GM19455 (cell line): ENCODE results near the gene INSRR.

Experiments used
- ATAC-seq: cut with Tn5 transposase; IDR thresholded peaks from one replicate; pipeline ENCODE4 v1.9.1; 2021; ENCODE audit not compliant: unreplicated experiment

Gene INSRR

DNA sequence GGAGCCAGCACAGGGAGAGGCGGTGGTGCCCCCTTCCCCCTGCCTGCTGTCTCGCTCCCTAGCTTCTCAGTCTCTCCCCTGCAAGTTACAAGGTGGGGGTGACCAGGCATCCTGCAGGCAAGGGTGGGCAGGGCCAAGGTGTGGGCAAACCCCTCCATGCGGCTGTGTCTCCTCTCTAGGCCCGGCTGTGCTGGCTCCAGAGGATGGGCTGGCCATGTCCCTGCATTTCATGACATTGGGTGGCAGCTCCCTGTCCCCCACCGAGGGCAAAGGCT is 16.4 kb upstream of the INSRR start:
- ATAC-seq = no peak

DNA sequence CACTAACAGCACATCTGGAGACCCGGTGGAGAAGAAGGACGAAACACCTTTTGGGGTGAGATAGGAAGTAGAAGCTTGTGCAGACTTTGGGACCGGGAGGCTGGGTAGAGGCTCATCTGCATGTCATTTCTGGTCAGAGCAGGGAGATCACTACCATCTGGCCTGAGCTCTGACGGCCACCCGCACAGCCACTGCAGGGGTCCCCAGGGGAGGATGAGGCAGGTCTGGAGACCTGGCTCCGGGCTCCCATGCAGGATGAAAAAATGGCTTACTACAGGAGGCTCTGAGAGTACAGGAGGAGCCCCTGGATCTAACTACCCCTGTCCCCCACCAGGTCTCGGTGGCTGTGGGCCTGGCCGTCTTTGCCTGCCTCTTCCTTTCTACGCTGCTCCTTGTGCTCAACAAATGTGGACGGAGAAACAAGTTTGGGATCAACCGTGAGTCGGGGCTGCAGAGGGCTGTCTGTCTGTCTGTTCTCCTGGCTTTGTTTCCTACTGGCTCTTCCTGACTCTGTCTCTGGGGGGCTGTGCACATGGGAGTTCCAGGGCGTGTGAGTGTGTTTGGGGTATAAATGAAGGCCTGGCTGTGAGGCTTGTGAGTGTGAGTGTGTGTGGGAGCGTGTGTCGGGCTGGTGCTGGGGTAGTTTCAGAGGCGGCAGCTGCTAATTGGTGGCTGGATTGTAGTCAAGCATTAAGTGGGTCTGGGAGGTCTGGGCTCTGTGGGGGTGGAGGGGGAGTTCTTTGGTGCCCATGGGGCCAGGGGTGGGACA is 15.8 kb upstream of the INSRR start:
- no peak for ATAC-seq

DNA sequence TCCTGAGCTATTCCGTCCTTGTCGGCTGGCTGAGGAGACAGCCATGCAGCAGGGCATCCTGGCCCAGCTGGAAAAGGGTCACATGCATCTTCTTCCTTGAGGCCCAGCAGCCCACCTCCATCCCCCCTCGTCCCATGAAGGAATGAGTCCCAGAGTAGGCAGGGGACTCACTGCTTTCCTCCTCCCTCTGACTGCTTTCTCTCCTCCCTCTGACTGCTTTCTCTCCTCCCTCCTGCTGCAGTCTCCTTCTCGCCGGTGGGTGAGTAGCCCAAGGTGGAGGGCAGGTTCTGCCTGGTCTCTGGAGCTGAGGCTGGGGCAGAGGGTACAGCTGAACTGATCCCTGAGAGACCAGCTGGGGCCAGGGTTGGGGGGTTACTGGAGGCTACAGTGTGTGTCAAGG is 15.2 kb upstream of the INSRR start:
- ATAC-seq = no peak

DNA sequence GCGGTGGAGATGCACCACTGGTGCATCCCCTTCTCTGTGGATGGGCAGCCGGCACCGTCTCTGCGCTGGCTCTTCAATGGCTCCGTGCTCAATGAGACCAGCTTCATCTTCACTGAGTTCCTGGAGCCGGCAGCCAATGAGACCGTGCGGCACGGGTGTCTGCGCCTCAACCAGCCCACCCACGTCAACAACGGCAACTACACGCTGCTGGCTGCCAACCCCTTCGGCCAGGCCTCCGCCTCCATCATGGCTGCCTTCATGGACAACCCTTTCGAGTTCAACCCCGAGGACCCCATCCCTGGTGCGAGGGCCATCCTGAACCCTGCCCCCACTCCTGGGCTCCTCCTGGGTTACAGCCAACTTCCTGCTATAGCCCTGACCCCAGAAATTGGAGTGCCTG is 14.7 kb upstream of the INSRR start:
- ATAC-seq = no peak

DNA sequence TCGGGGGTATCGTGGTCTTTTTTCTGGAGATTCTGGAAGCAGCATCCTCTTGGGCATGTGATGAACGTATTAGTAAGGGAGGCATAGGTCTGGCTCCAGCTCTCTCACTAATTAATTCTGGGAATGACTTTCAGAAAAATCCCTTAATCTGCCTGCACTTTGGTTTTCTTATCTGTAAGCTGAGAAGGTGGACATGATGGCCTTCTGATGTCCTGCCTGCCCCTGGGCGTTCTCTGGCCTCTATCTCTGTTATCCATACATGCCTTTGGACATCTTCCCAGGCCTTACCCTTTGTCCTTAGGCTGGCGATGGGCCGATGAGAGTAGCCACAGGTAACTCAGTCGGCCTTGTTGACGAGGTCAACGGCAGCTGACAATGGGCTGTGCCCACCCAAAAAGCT is 10.5 kb upstream of the INSRR start:
- ATAC-seq = no peak

DNA sequence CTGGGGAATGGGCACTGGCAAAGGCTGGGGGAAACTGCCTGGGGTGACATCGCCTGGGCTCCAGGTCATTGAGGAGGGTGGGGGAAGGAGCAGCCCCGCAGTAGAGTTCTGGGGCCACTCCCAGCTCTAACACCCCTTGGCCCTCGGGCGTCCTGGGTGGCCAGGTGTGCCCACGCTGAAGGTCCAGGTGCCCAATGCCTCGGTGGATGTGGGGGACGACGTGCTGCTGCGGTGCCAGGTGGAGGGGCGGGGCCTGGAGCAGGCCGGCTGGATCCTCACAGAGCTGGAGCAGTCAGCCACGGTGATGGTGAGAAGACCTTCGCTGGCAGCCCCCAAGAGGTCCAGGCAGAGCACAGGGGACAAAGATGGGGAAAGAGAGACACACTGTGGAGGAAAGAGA is 9.4 kb upstream of the INSRR start:
- no peak for ATAC-seq

DNA sequence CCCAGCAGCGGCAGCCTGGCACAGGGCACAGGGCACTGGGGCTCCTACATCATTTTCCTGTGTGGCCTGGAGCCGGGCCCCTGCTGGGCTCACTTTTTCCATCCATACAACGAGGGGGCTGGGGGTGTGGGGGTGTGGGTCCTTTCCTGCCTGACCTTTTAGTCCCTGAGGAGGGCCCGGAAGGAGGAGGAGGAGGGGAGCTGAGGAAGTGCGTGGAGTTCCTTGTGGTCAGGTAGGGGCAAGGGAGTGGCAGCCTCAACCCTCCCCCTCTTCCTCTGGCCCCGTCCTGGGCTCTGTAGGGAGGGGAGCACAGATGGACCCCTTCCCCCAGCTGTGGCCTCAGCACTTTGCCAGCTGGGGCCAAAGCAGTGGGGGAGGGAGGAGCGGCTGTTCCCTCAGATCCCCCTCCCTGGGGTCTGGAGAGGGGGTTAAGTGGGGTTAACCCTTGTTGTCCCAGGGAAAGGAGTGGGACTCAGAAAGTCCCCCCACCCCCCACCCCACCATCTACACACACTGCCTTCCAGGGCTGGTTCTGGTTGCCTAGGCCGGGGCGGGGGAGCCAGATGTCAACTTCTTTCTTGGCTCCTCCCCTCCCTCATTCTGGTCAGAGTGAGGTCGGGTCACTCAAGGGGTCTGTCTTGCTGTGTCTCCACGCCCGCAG is 7.5 kb upstream of the INSRR start:
- ATAC-seq = no peak

DNA sequence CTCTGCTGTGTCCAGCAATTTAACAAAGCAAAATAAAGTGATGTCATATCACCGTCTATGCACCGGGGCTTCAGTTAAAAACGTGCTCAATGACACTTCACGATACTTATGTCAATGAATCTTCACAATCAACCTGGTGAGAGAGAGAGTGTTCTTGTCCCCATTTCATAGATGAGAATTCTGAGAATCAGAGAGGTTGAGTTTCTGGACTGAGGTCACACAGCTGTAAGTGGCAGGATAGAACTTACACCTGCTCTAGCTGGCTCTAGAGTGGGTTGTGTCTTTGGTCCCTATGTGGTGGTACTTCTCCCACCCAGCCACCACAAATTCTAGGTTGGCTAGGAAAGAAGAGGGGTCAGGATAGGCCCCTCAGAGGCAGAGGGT is 6.9 kb upstream of the INSRR start:
- ATAC-seq = no peak

DNA sequence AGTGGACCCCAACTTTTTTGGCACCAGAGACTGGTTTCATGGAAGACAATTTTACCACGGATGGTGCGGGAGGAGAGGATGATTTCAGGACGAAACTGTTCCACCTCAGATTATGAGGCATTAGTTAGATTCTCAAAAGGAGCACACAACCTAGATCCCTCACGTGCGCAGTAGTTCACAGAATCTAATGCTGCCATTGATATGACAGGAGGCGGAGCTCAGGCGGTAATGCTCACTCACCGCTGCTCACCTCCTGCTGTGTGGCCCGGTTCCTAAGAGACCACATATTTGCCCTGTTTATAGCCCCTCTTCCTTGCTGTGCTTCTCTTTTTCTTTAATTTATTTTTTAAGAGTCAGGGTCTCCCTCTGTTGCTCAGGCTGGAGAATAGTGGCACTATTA is 6.3 kb upstream of the INSRR start:
- no peak for ATAC-seq

DNA sequence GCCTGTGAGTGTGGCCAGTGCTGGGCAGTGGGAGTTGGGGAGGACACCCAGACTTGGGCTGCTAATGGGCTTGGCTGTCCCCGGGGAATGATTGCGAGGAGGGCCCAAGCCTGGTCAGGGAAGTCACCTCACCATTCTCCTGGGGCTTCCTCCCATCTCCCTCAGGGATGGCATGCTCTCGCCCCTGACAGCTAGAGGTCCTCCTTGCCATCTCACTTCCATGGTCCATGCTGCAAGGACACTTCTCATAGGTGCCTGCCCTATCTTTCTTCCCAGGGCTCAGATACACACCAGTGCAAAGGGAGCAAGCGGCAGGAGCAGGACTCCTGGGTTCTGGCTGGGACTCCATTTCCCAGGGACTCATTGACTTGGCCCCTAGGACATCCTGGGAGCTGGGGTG is 5.9 kb upstream of the INSRR start:
- ATAC-seq = no peak

DNA sequence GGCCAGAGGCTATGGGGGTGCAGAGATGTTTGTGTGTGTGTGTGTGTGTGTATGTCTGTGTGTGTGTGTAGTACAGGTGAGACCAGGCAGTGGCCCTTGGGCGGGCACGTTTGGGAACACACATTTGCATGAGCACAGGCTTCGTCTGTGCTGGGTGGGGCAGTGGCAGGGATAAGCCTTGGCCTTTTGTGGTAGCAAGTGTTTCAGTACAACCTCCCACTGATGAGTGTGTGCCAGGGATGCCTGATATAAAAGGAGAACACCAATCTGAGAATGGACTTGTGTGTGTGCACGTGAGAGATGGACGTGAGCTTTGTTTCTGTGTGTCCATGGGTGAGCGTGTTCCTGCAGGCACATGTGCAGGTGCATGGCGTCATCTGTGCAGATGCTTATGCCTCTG is 4.7 kb upstream of the INSRR start:
- no peak for ATAC-seq

DNA sequence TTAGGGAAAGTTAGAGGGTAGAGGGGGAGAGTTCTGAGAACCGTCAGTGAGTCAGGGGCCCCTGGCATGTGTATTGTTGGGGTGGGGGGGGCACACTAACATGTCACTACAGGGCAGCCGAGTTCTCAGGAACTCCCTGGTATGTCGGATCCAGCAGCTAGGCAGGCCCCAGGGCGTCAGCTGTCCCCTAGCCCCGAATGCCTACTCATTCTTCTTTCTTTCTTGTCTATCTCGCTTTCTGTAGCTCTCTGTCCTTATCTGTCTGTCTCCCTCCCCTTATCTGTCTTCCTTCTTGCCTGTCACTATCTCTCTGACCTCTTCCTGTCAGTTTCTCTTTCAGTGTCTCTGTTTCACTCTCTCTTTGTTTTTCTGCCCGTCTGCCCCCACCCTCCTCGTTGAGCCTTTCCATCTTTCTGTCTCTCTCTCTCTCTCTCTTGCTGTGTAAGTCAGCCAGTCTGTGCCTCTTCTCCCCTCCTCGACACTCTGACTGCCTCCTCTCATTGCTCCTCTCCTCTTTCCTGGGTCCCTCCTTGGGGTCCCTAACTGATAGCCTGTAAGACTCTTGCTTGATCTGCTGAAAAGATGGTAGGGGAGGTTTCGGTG is 4.2 kb upstream of the INSRR start:
- ATAC-seq = no peak

DNA sequence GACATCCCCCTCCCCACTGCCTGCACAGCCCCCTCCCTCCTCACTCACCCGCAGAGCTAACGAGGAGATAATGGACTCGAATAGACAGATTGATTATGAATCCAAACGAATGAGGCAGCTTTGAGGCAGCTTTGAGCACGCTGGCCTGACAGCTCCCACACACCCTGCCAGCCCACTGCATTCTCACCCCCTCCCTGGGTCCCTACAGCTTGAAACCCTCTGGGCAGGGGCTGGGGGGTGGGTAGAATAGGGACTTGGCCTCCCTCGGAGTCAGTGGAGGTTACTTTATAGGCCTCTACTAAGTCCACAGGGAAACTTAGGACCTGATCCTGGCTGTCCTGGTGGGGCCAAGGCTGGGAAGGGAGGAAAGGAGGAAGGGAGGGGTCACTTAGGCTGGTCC is 3.7 kb upstream of the INSRR start:
- ATAC-seq = no peak

DNA sequence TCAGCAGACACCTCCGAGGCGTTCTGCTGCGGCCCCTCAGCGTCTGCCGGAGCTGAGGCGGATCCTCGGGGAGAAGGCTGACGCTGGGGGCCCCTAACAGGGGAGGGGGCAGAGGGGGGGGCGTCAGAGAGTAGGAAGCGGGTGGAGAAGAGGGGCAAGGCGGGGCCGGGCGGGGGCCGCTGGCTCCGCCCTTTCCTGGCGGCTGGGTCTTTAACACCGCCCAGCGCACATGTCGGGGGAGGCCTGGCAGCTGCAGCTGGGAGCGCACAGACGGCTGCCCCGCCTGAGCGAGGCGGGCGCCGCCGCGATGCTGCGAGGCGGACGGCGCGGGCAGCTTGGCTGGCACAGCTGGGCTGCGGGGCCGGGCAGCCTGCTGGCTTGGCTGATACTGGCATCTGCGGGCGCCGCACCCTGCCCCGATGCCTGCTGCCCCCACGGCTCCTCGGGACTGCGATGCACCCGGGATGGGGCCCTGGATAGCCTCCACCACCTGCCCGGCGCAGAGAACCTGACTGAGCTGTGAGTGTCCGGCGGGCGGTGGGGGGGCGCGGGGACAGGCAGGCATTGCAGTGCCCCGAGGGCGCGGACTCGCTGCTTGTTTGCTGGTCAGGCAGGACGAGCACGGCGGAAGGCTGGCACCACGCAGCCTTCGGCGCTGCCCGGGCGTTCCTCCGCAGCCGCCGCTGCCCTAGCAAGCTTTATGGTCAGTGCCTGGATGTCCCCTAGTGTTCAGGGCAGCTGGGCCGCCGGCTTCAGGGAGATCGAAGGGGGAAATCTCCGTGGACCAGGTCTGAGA is 1.9 kb upstream of the INSRR start, which contains the start of gene NTRK1:
Gene NTRK1, plus strand, starts transcription at position 238 of the 796 bp plus-strand sequence. Its CDS starts 70 bp downstream, at position 308.
- ATAC-seq = no peak

DNA sequence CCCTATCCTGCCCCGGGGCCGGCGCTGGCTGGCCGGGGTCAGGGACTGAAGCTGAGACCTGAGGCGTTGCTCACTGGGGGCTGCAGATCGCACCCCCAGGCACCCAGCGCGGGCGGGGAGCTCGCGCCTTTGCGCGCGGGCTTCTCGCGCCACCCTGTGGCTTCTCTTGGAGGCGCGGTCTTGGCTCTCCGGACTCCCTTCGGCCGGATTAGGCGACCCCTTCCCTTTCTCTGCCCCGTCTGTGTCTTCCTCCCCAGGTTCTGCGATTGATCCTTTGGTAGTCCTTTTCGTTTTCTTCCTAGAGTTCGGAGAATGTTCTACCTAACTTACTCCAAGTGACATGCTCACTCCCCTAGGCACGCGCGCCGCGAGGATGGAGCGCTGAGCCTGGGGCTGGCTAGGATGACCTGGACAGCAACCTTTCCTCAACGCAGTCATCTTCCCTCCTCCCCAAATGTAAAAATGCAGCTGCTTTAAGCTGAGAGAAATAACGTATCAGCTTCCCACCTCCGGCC is 1.3 kb upstream of the INSRR start:
- ATAC-seq = no peak

DNA sequence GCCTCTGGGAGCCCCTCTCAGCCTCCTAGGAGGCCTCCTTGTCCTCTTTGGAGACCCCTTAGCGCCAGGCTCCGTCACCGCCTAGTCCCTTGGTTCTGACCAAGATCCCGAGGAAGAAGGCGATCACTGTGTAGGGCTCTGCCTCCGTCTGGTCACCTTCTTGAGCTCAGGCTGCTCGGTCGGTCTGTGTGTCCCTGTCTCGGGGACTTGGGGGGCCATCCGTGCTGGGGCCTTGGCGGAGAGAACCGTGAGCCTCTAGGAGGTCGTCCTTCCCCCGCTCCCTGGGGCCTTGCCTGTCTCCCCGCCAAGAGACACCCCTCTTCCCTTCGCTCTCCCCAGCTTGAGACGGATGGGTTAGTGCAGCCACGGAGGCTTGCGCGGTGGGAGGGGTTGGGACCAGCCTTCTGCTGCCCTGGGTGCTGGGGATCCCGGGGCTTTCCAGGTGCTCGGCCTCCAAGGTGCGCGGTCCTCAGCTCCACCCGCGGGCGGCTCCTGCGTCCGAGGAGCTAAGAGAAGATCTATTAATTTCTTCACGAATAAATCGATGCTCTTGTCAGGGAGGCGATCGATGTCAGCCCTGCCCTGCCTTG is 701 bp upstream of the INSRR start:
- ATAC-seq = no peak

DNA sequence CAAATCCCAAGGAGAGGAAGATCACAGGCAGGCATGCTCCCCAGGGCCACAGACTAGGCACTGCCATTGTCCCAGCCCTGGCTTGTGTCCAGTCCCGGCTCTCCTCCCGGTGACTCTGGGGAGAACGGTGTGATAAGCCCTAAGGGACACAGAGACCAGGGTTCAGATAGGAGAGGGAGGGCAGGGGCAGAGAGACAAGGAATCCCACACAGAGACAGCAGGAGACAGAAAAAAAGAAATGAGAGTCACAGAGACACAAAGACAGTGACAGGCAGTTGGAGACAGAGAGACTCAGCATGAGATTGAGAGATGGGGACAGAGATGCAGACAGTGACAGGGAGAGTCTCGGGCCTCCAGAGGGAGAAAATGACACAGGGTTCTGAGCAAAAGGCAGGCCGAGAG is 361 bp downstream of the INSRR start:
- no peak for ATAC-seq

DNA sequence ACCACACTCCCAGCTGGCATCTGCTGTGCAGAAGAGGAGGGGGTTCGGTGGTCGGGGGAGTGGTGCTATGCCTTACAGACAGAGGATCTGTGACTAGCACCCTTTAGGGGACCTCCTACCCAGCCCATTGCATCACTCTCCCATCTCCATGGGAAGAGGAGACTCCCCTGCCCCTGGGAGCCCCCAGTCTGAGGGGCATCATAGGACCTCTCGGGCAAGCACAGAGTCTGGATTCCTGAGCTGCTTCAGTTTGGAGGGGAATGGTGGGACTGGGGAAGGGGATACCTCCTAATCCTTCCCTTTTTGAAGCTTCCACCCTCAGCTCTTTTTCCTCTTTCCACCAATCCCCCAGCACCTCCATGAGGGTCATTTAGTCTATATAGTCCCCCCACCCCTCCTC is 1.4 kb downstream of the INSRR start:
- ATAC-seq = no peak

DNA sequence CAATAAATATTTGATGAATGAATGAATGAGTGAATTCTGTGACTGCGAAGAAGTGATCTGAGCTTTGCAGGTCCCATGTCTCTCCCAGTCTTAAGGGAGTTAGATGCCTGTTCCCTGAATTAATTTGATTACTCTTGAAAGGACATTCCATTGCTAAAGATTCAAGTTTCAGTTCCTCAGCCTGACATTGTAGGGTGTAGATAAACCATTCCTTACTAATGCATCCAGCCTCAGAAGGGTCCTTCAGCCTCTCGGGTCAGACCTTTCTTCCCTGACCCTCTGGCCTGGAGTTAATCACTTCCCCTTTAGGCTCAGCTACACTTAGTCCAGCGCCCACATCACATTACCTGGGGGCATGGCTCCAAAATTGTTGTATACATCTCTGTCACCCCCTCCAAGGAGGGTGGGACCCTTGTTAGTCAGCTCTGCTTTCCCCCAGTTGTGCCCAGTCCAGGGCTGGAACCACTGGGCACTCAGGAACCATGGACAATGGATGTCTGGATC is 2.6 kb downstream of the INSRR start:
- ATAC-seq = no peak

DNA sequence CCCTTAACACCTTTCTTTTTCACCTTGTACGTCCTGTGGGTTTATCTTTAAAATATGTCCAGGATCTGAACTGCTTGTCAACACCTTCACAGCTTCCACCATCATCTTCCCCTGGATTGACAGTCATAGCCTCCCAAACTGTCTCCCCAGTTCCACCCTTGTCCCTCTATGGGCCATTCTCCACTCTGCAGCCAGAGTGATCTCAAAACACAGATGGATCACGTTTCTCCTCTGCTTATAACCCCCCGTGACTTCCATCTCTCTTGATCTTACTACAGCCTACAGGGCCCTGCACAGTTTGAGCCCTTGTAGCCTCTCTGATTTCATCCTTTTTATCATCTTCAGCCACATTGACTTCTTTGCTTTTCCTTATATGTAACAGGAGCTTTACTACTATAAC is 4.3 kb downstream of the INSRR start:
- no peak for ATAC-seq

DNA sequence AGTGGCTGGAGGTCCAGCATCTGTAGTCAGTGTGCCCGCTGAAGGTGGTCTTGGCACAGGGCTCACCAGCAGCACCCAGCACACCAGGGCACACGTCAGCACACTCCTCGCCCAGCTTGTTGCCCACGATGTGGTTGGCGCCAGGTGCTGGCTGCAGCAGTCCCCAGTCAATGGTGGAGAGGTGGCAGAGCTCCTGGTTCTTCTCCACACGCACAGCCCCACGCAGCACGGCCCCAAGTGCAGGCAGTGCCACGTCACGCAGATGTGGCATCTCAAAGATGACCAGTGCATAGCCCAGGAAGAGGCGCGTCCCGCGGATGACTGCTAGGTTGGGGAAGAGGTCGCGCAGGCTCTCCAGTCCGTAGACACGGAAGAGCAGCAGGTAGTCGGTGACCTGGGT is 5.2 kb downstream of the INSRR start:
- ATAC-seq = no peak
